GM12891 (cell line): ENCODE results near the gene ATAD2B.

ENCODE experiments used
- PAX5 ChIP-seq: IDR thresholded peaks from 2 replicates; pipeline ENCODE4 v1.6.1; 2011; ENCODE audit warnings: low read length, moderate library complexity, mild to moderate bottlenecking; ENCODE audit not compliant: insufficient read depth, severe bottlenecking
- POLR2A ChIP-seq: IDR thresholded peaks from 2 replicates; pipeline ENCODE4 v1.6.1; 2011; ENCODE audit warnings: low read depth, low read length, control low read depth
- POLR2AphosphoS5 ChIP-seq: IDR thresholded peaks from 2 replicates; pipeline ENCODE4 v1.6.1; 2011; ENCODE audit warnings: low read depth, low read length, control low read depth
- TAF1 ChIP-seq: IDR thresholded peaks from 2 replicates; pipeline ENCODE4 v1.6.1; 2011; ENCODE audit warnings: low read depth, low read length, control low read depth

DNA sequence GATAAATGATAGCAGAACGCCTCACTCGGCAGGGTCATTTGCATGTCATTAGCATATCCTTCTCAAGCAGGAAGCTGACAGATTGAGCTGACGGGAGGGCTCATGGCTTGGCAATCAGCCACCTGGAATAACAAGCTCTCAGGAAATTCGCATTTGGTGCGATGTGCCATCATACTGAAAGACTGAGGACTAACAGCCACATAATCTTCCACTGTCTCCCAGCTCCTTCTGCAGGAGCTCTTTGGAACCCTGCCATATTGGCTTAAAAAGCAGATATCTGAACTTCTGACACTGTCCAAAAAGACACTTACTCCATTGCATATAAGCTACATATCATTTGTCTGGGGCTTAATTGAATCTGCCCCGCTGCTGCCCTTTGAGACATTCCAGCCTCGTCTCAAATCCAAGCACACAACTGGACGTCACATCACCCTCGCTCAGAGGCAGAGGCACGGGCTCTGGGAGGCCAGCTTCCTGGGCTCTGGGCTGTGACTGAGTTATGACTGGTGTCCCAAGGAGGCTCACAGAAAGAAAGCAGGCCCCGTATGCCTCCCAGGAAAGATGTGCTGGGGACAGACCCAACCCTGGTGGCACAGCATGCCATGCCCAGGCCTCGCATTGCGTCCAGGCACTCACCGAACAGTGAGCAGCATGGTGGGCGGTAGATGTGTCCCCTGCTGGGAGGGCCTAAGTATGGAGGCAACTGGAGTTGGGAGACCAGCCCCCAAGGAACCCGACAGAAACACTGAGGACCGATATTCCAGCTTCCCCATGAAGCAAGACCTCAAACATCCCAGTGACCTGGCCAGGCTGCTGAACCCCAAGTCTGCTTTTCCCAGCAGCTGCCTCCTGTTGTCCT lies 228.0 kb downstream of the ATAD2B start:
- TF ChIP-seq POLR2A: no peak
- no peak for TF ChIP-seq TAF1
- TF ChIP-seq POLR2AphosphoS5: no peak
- TF ChIP-seq PAX5: no peak
